Tibial artery (tissue), 4 donors: ENCODE results near the gene ADAMTSL1.

Experiments used
- DNase-seq, 2 donors: peaks; one replicate each; pipeline ENCODE4 v3.0.0-alpha.2; 2019
- H3K27ac ChIP-seq, 2 donors: fragments of 200-600 bp; sonication (generic) in 1 of 2; 1 replicate in 1 of 2; 2 replicates in 1 of 2; pipeline ENCODE4 v1.5.1; 2018 to 2019; ENCODE audit warnings: mild to moderate bottlenecking in 1 of 2
- H3K27me3 ChIP-seq, 2 donors: fragments of 200-600 bp; sonication (generic) in 1 of 2; one replicate each; pipeline versions ENCODE4 v1.5.1 to v1.6.0; 2016 to 2019
- H3K36me3 ChIP-seq, 3 donors: fragments of 200-600 bp; sonication (generic) in 2 of 3; one replicate each; pipeline ENCODE4 v1.5.1; 2016 to 2019; ENCODE audit warnings: mild to moderate bottlenecking in 2 of 3
- H3K4me1 ChIP-seq, 4 donors: fragments of 200-600 bp; sonication (generic) in 2 of 4; 1 replicate in 3 of 4; 2 replicates in 1 of 4; pipeline ENCODE4 v1.5.1; 2016 to 2019
- H3K4me3 ChIP-seq, 2 donors: fragments of 200-600 bp; sonication (generic) in 1 of 2; 1 replicate in 1 of 2; 2 replicates in 1 of 2; pipeline ENCODE4 v1.5.1; 2018 to 2019; ENCODE audit warnings: mild to moderate bottlenecking in 2 of 2
- H3K9me3 ChIP-seq, 3 donors: fragments of 200-600 bp; sonication (generic) in 1 of 3; one replicate each; pipeline ENCODE4 v1.5.1; 2016 to 2019
- intact Hi-C: fragments of 100-400 bp; cut with DNase I; formaldehyde crosslinking; loops from one replicate; pipeline ENCODE4 v1.15.0; 2023; ENCODE audit warnings: low total_unique reads
- TF ChIP-seq, protein P1 (sequence below), 2 experiments: fragments of 200-600 bp in 1 of 2; fragments of 450-650 bp in 1 of 2; IDR thresholded peaks; one replicate each; pipeline ENCODE4 v1.5.1; 2017 to 2019; ENCODE audit warnings: antibody characterized with exemption in 2 of 2, mild to moderate bottlenecking in 1 of 2, moderate library complexity in 1 of 2

ADAMTSL1 gene

DNA sequence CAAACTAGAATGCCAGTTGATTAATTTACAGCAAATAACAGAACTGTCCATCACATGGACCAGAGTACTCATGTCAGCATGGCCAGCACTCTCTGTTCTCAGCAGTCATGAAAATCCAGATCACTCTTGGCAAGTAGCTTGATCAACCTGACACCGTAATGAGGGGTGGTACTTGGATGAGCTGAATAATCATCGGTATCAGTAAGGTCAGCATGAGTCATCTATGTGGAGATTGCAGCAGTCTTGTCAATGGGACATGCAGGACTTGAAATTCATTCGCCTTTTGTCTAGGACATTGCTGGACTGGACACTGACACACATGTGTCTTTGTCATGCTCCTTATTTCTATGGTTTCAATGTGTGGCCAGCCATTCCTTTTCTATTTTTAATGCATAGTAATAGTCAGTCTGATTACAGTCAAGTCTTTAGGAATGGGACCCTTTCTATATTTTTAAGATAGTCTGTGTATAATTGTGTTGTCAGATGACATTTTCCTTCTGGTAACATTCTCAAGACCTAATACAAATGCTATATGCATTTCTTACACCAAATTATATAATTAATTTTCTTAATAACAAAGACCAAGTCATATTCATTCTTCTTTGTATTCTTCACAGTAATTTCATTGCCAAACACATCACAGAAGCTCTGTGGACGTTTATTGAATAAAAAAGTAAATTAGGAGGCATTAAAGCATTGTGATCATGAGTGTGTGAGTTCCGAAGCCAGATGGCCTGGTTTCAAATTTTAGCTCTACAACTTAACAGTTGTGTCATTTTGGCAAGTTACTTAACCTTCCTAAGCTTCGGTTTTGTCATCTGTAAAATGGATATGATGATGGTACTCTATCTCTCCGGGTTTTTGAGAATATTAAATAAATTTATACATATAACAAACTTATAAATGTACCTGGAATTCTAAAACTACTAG is 57.4 kb downstream of the ADAMTSL1 start:
- DNase-seq = no peak
- no peak overlapping the region for H3K4me3 ChIP-seq
- no peaks in the 10 kb centered on the region for H3K4me1 ChIP-seq
- H3K27me3 ChIP-seq = no peaks in the 10 kb centered on the region
- H3K36me3 ChIP-seq = peaks cover 0 to 7% (median 5%) of the 10 kb centered on the region in 3 donors
- intact Hi-C loops = no loop called here
- H3K27ac ChIP-seq = no peak overlapping the region
- TF ChIP-seq, protein P1, sequence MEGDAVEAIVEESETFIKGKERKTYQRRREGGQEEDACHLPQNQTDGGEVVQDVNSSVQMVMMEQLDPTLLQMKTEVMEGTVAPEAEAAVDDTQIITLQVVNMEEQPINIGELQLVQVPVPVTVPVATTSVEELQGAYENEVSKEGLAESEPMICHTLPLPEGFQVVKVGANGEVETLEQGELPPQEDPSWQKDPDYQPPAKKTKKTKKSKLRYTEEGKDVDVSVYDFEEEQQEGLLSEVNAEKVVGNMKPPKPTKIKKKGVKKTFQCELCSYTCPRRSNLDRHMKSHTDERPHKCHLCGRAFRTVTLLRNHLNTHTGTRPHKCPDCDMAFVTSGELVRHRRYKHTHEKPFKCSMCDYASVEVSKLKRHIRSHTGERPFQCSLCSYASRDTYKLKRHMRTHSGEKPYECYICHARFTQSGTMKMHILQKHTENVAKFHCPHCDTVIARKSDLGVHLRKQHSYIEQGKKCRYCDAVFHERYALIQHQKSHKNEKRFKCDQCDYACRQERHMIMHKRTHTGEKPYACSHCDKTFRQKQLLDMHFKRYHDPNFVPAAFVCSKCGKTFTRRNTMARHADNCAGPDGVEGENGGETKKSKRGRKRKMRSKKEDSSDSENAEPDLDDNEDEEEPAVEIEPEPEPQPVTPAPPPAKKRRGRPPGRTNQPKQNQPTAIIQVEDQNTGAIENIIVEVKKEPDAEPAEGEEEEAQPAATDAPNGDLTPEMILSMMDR (IDR thresholded peaks at IDR 0.05) = no peak
- peaks cover 0 to 15% (median 13%) of the 10 kb centered on the region in 3 donors for H3K9me3 ChIP-seq

DNA sequence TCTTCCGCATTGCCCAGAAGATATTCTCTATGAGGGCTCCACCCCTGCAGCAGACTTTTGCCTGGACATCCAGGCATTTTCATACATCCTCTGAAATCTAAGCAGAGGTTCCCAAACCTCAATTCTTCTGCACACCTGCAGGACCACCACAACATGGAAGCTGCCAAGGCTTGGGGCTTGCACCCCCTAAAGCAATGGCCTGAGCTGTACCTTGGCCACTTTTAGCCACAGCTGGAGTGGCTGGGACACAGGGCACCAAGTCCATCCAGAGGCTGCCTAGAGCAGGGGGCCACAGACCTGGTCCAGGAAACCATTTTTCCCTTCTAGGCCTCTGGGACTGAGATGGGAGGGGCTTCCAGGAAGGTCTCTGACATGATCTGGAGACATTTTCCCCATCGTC is 60.7 kb downstream of the ADAMTSL1 start:
- intact Hi-C loops = no loop called here
- Histone ChIP-seq H3K9me3 (peaks cover 0 to 15% (median 13%) of the 10 kb centered on the region in 3 donors), H3K4me3 (no peak overlapping the region), H3K4me1 (no peaks in the 10 kb centered on the region), H3K27me3 (no peaks in the 10 kb centered on the region), H3K36me3 (peaks cover 0 to 7% (median 5%) of the 10 kb centered on the region in 3 donors), H3K27ac (no peak overlapping the region)
- no peak for DNase-seq
- TF ChIP-seq, protein P1 (IDR thresholded peaks at IDR 0.05) = no peak

DNA sequence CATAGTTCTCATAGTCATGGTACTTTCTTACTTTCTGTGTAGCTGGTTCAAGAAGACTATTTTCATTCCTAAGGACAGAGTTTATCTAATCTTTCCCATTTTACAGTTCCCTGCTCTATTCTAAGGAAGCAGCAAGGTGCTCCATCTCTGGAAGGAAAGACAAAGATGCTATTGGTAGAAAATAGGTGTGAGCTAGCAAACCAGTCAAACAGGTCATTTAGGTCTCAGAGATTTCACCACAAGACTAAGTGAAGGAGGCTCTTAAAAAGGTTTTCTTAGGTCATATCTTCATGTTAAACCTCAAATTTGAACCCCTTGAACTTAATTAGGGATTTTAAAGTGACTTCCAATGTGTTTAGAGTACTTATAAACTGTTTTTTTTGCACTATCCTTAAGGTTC is 62.6 kb downstream of the ADAMTSL1 start:
- TF ChIP-seq, protein P1 (IDR thresholded peaks at IDR 0.05) = no peak
- Histone ChIP-seq H3K36me3 (peaks cover 0 to 7% (median 5%) of the 10 kb centered on the region in 3 donors), H3K9me3 (peaks cover 0 to 15% (median 13%) of the 10 kb centered on the region in 3 donors), H3K4me3 (no peak overlapping the region), H3K27ac (no peak overlapping the region), H3K27me3 (no peaks in the 10 kb centered on the region), H3K4me1 (no peaks in the 10 kb centered on the region)
- intact Hi-C loops = no loop called here
- no peak for DNase-seq

DNA sequence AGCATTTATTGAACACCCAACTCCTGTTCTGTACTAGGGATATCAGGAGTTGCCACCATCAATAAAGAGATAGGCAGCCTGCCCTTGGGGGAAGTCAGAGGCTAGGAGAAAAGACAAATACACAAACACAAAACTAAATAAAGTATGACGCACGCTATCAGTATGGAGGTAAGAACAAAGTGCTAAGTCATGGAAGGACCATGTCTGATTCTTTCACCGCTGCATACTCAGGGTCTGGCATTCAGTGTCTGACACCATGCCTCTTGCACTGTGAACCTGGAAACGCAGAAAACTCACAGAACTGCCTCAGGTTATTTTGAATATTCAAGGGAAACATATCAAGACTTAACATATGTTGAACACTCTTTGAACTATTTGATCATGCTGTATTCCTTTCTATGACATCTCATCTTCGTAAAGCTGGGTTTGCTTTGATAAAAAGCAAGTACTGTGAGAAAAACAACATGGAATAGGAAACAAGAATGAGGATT is 65.3 kb downstream of the ADAMTSL1 start:
- Histone ChIP-seq H3K27ac (no peak overlapping the region), H3K9me3 (peaks cover 0 to 15% (median 13%) of the 10 kb centered on the region in 3 donors)

DNA sequence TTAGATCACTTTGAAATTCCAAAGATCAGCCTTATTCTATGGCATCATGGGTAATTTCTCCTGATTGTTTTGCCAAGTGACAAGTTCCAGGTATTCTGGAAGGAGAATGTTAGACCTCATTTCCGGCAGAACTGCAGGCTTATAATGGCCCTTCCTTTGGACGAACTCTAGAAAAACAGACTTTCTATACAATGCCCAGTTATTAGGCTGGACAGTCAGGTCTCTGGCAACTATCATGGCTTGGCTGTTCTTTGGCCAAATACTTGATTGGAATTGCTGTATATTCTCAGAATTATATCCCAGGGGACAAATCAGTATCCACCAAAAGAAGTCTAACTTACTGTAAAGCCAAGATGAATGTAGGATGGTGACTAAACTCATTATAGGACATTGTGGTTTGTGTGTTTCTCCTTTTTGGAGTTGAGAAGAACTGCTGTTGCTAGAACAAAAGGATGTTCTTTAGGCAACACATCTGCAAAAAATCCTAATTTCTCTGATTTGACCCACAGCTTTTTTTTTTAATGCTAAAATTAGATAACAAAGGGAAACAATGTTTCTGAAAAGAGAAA is 69.0 kb downstream of the ADAMTSL1 start:
- Histone ChIP-seq H3K36me3 (no peaks in the 10 kb centered on the region), H3K27ac (no peak overlapping the region), H3K4me3 (no peak overlapping the region), H3K27me3 (no peaks in the 10 kb centered on the region), H3K9me3 (no peaks in the 10 kb centered on the region), H3K4me1 (peaks cover 0 to 16% (median 0%) of the 10 kb centered on the region in 4 donors)
- intact Hi-C loops = no loop called here
- TF ChIP-seq, protein P1 (IDR thresholded peaks at IDR 0.05) = no peak
- no peak for DNase-seq

More for the DNA sequence above, 65.3 kb downstream of the ADAMTSL1 start:
- TF ChIP-seq, protein P1 (IDR thresholded peaks at IDR 0.05) = no peak
- intact Hi-C loops = no loop called here
- no peak for DNase-seq
- Histone ChIP-seq H3K27me3 (no peaks in the 10 kb centered on the region), H3K36me3 (peaks cover 0 to 7% (median 5%) of the 10 kb centered on the region in 3 donors), H3K4me3 (no peak overlapping the region), H3K4me1 (peaks cover 0 to 15% (median 0%) of the 10 kb centered on the region in 4 donors)
